Neural progenitor cell (in vitro differentiated cells): ENCODE measurements around the gene LARP1. TPM values are rescaled to one million over a fixed set of nuclear protein-coding genes. Genes with fewer than 3 reads are reported as not detected.

Experiments used
- DNase-seq: peaks from one replicate; pipeline ENCODE4 v3.0.0-alpha.2; 2016; ENCODE audit warnings: low spot score
- H2AFZ ChIP-seq: fragments of 200-600 bp; sonication (generic); replicated peaks from 2 replicates; pipeline ENCODE4 v1.6.1; 2016; ENCODE audit warnings: antibody characterized with exemption
- H3F3A ChIP-seq: fragments of 200-600 bp; sonication (generic); 2 replicates; pipeline ENCODE4 v1.6.1; 2016; ENCODE audit warnings: antibody characterized with exemption, low read depth
- H3K27ac ChIP-seq: fragments of 200-600 bp; sonication (generic); 2 replicates; pipeline ENCODE4 v1.5.1; 2016; ENCODE audit warnings: mild to moderate bottlenecking
- H3K27me3 ChIP-seq: fragments of 200-600 bp; sonication (generic); 2 replicates; pipeline ENCODE4 v1.6.1; 2016; ENCODE audit warnings: mild to moderate bottlenecking, moderate library complexity
- H3K36me3 ChIP-seq: fragments of 200-600 bp; sonication (generic); 2 replicates; pipeline ENCODE4 v1.5.1; 2016
- H3K4me1 ChIP-seq: fragments of 200-600 bp; sonication (generic); 2 replicates; pipeline ENCODE4 v1.6.1; 2016; ENCODE audit warnings: mixed run types
- H3K4me2 ChIP-seq: fragments of 200-600 bp; sonication (generic); 2 replicates; pipeline ENCODE4 v1.6.1; 2016
- H3K4me3 ChIP-seq: fragments of 200-600 bp; sonication (generic); 2 replicates; pipeline ENCODE4 v1.5.1; 2016
- H3K79me2 ChIP-seq: fragments of 200-600 bp; sonication (generic); 2 replicates; pipeline ENCODE4 v1.6.1; 2016; ENCODE audit warnings: low read depth
- H3K9ac ChIP-seq: fragments of 200-600 bp; sonication (generic); 2 replicates; pipeline ENCODE4 v1.6.1; 2016
- H3K9me3 ChIP-seq: fragments of 200-600 bp; sonication (generic); 2 replicates; pipeline ENCODE4 v1.5.1; 2016; ENCODE audit warnings: low read depth
- H4K20me1 ChIP-seq: fragments of 200-600 bp; sonication (generic); 2 replicates; pipeline ENCODE4 v1.6.1; 2016; ENCODE audit warnings: low read depth
- H3K27ac Mint-ChIP-seq: 3 replicates; pipeline ENCODE4 v1.8.0; 2021; ENCODE audit warnings: mixed read lengths
- H3K27me3 Mint-ChIP-seq: 2 replicates; pipeline ENCODE4 v1.8.0; 2022; ENCODE audit warnings: low read depth, mild to moderate bottlenecking, inconsistent platforms, moderate library complexity, mixed read lengths; ENCODE audit not compliant: insufficient read depth
- H3K36me3 Mint-ChIP-seq: 3 replicates; pipeline ENCODE4 v1.8.0; 2021; ENCODE audit warnings: mixed read lengths
- H3K4me1 Mint-ChIP-seq: 3 replicates; pipeline ENCODE4 v1.8.0; 2021; ENCODE audit warnings: mixed read lengths
- H3K4me3 Mint-ChIP-seq: 3 replicates; pipeline ENCODE4 v1.8.0; 2021; ENCODE audit warnings: mild to moderate bottlenecking, moderate library complexity, mixed read lengths
- H3K9me3 Mint-ChIP-seq: 3 replicates; pipeline ENCODE4 v1.8.0; 2020; ENCODE audit warnings: mixed read lengths
- EZH2 ChIP-seq: fragments of 200-600 bp; sonication (generic); IDR thresholded peaks from 2 replicates; pipeline ENCODE4 v1.6.1; 2017; ENCODE audit warnings: antibody characterized with exemption, mild to moderate bottlenecking, moderate library complexity
- EZH2phosphoT487 ChIP-seq: fragments of 200-600 bp; sonication (generic); IDR thresholded peaks from 2 replicates; pipeline ENCODE4 v1.6.1; 2017; ENCODE audit warnings: antibody characterized with exemption
- total RNA-seq: library from RNA; depleted of rRNA; stranded (reverse); fragments of >200 nt; gene quantifications from 2 replicates; pipeline ENCODE4 v1.2.3, GENCODE V29; 2015; ENCODE audit warnings: low replicate concordance
- TF ChIP-seq, protein P1 (sequence below): fragments of 200-600 bp; sonication (generic); IDR thresholded peaks from 2 replicates; pipeline ENCODE4 v1.5.1; 2017; ENCODE audit warnings: antibody characterized with exemption, mild to moderate bottlenecking

The LARP1 gene
- total RNA-seq, 1 donor from 2014 or later, result 53.8 TPM

DNA sequence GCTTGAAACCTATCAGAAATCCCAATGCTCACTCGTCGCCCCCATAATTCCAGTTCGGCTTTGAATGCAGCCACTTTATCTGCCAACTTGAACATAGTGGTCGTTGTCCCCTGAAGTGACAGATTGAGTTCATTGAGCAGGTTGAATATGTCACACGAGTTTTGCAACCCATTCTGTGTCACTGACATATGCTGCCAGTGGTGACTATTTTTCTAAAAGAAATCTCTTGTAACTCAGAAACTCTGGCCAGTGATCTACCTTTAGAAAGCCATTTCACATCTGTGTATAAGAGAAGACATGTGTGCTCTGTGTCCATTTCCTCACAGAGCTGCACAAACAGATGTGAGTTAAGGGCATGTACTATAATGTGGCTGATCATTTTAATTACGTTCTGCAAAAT is 47.0 kb upstream of the LARP1 start:
- no peaks in the 10 kb centered on the region for H3K9me3 Mint-ChIP-seq
- Histone ChIP-seq H3K4me3 (no peak overlapping the region), H3K4me1 (peaks cover 12% of the 10 kb centered on the region), H3K4me2 (no peak overlapping the region), H3K9me3 (no peaks in the 10 kb centered on the region), H3K36me3 (no peaks in the 10 kb centered on the region), H3K27me3 (no peaks in the 10 kb centered on the region), H3F3A (peaks cover under 1% of the 10 kb centered on the region), H3K27ac (no peak overlapping the region), H2AFZ (no peak overlapping the region), H4K20me1 (no peaks in the 10 kb centered on the region), H3K9ac (no peak overlapping the region), H3K79me2 (no peaks in the 10 kb centered on the region)
- H3K4me1 Mint-ChIP-seq, result peaks cover 4% of the 10 kb centered on the region
- H3K27ac Mint-ChIP-seq, result no peak overlapping the region
- DNase-seq, result no peak
- no peak overlapping the region for H3K4me3 Mint-ChIP-seq
- TF ChIP-seq, protein P1, sequence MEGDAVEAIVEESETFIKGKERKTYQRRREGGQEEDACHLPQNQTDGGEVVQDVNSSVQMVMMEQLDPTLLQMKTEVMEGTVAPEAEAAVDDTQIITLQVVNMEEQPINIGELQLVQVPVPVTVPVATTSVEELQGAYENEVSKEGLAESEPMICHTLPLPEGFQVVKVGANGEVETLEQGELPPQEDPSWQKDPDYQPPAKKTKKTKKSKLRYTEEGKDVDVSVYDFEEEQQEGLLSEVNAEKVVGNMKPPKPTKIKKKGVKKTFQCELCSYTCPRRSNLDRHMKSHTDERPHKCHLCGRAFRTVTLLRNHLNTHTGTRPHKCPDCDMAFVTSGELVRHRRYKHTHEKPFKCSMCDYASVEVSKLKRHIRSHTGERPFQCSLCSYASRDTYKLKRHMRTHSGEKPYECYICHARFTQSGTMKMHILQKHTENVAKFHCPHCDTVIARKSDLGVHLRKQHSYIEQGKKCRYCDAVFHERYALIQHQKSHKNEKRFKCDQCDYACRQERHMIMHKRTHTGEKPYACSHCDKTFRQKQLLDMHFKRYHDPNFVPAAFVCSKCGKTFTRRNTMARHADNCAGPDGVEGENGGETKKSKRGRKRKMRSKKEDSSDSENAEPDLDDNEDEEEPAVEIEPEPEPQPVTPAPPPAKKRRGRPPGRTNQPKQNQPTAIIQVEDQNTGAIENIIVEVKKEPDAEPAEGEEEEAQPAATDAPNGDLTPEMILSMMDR, result no peak
- H3K27me3 Mint-ChIP-seq, result no peaks in the 10 kb centered on the region
- H3K36me3 Mint-ChIP-seq, result no peaks in the 10 kb centered on the region

DNA sequence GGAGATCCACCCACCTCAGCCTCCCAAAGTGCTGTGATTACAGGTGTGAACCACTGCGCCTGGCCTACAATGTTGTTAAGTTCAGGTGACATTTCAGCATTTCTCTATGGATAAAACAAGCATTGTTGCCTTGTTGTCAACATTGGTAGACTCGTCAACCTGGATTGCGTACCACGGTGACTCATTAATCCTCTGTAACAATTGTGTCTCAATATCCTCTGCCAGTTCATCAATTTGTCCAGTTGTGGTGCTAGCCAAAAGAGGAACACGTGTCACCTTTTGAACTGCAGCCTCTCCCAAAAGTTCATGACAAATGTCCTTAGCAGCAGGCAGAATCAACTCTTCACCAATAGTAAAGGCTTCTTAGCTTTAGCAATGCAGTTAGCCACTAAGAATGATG is 46.3 kb upstream of the LARP1 start:
- no peaks in the 10 kb centered on the region for H3K79me2 ChIP-seq
- TF ChIP-seq, protein P1, result no peak
- TF ChIP-seq EZH2phosphoT487 (no peak), EZH2 (no peak)
- no peak overlapping the region for H3K27ac ChIP-seq
- no peaks in the 10 kb centered on the region for H3K27me3 ChIP-seq
- H3K4me3 ChIP-seq, result no peak overlapping the region
- no peaks in the 10 kb centered on the region for H3K9me3 ChIP-seq
- H3K9ac ChIP-seq, result no peak overlapping the region
- H3K9me3 Mint-ChIP-seq, result no peaks in the 10 kb centered on the region
- no peak overlapping the region for H3K4me2 ChIP-seq
- H3K4me1 Mint-ChIP-seq, result peaks cover 7% of the 10 kb centered on the region
- no peaks in the 10 kb centered on the region for H3K36me3 ChIP-seq
- no peaks in the 10 kb centered on the region for H3K27me3 Mint-ChIP-seq
- peaks cover 18% of the 10 kb centered on the region for H3K4me1 ChIP-seq
- H3F3A ChIP-seq, result peaks cover 7% of the 10 kb centered on the region
- H3K27ac Mint-ChIP-seq, result no peak overlapping the region
- no peaks in the 10 kb centered on the region for H4K20me1 ChIP-seq
- no peaks in the 10 kb centered on the region for H3K36me3 Mint-ChIP-seq
- no peak overlapping the region for H3K4me3 Mint-ChIP-seq
- H2AFZ ChIP-seq, result no peak overlapping the region
- no peak for DNase-seq

DNA sequence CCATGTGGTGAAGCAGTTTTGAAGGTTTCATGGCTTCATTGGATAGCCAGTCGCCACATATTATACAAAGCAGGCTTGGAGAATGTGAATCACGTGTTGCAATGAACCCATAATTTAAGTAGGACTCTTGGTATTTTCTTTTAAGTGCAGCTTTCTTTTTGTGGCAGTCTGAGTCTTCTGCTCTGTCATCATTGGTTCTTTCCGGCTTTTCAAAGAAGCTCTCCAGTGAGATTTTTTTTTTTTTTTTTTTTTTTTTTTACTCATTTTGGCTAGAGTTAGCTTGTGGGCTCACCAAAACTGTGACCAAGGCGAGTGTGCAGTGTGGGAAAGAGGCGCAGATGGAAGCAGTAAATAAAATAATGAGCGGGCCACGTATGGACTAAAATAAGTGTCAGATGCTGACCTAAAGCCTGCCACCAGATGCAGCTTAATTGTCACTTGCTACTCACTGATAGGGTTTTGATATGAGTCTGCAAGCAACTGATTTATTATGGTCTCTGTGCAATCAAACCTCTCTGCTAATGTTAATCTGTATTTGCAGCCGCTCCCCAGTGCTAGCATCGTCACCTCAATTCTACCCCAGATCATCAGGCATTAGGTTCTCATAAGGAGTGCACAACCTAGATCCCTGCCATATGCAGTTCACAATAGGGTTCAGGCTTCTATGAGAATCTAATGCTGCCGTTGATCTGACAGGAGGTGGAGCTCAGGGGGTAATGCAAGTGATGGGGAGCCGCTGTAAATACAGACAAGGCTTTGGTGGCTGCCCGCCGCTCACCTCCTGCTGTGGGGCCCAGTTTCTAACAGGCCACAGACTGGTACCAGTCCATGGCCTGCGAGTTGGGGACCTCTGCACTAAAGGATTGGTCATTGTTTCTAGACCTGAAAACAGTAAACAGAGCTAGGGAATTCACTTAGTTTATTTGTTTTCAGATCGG is 45.5 kb upstream of the LARP1 start:
- no peak overlapping the region for H3K4me3 ChIP-seq
- H3K4me2 ChIP-seq, result no peak overlapping the region
- H3K4me1 ChIP-seq, result peaks cover 18% of the 10 kb centered on the region
- peaks cover 10% of the 10 kb centered on the region for H3F3A ChIP-seq
- no peak overlapping the region for H3K27ac ChIP-seq
- H3K4me1 Mint-ChIP-seq, result peaks cover 11% of the 10 kb centered on the region
- no peaks in the 10 kb centered on the region for H3K36me3 Mint-ChIP-seq
- H3K36me3 ChIP-seq, result no peaks in the 10 kb centered on the region
- no peak overlapping the region for H3K9ac ChIP-seq
- H3K27ac Mint-ChIP-seq, result no peak overlapping the region
- H3K27me3 ChIP-seq, result no peaks in the 10 kb centered on the region
- H3K4me3 Mint-ChIP-seq, result no peak overlapping the region
- no peaks in the 10 kb centered on the region for H3K9me3 Mint-ChIP-seq
- no peak for DNase-seq
- TF ChIP-seq EZH2phosphoT487 (no peak), EZH2 (no peak)
- TF ChIP-seq, protein P1, result no peak
- no peaks in the 10 kb centered on the region for H3K79me2 ChIP-seq
- no peaks in the 10 kb centered on the region for H3K27me3 Mint-ChIP-seq
- H2AFZ ChIP-seq, result no peak overlapping the region
- H4K20me1 ChIP-seq, result no peaks in the 10 kb centered on the region
- H3K9me3 ChIP-seq, result no peaks in the 10 kb centered on the region
